Activated naive CD4-positive, alpha-beta T cell treated with Interleukin-2 at 50 U/mL for 16 hours (primary cell): ENCODE measurements around the gene BRINP1.

Experiments
- DNase-seq: peaks from one replicate; pipeline ENCODE4 v3.0.0-alpha.2; 2020

Gene BRINP1

DNA sequence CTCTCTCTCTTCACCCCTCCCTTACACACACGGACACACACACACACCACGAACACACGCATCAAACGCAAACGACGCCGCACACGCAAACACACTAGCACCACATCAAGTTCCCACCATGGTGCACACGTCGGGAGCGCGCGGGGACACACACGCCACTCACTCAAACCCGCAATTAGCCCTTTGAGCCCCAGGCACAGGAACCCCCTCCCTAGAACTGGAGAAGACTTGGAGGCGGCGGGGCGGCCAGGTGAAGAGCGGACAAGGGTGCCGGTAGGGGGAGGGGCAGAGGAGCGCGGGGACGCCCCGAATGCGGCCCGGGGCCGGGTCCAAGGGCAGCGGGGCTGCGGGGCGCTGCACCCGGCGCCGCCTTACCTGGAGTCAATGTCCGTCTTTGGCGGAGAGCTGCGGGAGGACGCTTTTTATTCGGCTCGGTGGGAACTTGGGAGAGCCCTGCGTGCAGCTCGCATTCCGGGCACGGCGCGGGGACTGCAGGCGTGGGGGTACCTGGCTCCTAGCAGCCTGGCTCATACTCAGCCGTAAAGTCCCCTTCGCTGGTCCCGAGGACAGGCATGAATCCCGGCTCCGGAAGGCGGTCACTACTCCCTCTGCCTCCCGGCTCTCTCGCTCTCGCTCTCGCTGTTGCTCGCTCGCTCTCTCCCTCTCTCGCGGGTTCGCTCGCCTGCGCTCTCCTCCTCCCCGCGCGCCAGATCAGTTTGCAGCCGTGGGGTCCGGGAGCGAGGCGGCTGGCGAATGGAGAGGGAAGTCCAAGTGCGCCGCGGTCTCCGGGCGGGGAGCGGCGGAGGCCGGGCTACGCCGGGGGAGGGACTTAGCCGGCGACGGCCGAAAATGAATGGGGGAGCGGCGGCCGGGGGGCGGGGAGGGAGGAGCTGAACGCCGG is at the start of gene BRINP1:
Gene BRINP1 (minus strand): TSS at position 755 of the 901 bp plus-strand sequence. CDS start 56,080 bp downstream, outside the sequence.
- DNase-seq, result no peak

DNA sequence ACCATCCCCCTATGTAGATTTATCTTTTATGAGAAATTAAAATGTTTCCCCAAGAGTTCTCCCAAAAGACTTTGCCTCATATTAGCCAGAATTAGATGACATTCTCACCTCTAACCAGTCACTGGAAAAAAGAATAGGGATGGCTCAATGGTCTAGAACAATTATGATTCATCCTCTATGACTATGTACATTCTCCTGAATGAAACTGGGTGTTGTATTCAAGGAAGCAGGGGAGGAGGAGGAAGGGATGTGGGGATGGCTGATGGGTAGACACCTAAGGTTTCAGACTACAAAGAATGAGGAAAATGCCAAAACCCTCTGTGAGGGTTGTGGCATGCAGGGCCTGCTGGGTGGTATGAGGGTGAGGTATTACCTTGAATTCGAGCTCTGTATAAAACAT is 49.5 kb upstream of the BRINP1 start:
- DNase-seq, result no peak

DNA sequence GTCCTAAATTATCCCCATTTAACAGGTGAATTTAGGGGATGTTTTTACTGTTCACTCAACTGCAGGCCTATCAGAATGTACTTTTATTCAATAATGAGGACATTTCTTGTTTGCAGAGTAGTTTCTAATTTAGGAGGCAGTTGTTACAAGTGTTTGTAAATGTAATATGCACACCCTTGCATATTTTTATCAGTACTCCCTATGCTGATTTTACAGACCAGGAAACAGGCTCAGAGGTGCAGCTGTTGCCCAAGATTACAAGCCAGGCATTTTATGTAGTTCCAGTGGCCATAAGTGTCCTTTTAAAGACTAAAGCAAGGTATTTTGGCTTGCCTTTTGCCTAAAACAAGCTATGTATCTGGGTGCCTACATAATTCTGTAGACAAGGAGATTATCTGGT is 47.6 kb upstream of the BRINP1 start:
- DNase-seq, result no peak

- no peak for DNase-seq
Observed at GRCh38 chr9:119412399-119412798, 43.2 kb upstream of the BRINP1 start.

- DNase-seq, result no peak
Observed at GRCh38 chr9:119409552-119409951, 40.3 kb upstream of the BRINP1 start.

DNA sequence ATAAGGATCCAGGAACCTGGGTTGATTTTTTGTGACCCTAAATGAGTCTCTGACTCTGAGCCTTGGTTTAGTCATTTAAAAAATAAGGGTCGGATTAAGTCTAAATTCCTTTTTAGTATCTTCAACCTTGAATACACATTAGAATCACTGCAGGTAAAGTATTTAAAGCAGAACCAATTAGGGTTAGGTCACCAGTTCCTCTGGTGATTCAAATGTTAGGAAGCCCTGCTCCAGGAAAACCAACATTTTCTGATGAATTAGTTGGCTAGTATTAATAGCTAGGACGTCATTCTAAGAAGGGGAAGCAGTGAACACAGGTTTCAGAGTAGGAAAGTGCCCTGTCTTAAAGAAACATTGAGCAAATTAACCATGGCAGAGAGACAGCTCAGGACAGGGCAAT is 31.4 kb upstream of the BRINP1 start:
- no peak for DNase-seq

DNA sequence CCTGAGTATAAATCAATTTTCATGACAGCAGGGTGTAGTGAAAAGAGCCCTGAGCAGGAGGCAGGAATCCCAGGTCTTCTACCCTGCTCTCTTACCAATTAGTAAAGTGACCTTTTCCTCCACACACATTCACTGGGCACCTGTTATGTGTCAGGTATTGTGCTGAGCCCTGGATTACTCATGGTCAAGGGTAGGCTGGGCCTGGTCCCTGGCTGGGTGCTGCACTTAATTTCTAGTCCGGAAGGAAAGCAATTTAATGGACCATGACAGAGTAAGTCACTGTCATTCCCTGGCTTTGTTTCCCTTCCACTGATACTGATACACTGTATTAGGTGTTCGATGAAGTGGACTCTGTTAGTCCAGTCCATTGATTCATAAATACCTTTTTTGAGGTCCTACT is 29.1 kb upstream of the BRINP1 start:
- DNase-seq, result no peak

GRCh38 chr9:119391878-119392277 is 22.6 kb upstream of the BRINP1 start:
- no peak for DNase-seq

GRCh38 chr9:119375892-119376291 is 6.7 kb upstream of the BRINP1 start:
- no peak for DNase-seq

DNA sequence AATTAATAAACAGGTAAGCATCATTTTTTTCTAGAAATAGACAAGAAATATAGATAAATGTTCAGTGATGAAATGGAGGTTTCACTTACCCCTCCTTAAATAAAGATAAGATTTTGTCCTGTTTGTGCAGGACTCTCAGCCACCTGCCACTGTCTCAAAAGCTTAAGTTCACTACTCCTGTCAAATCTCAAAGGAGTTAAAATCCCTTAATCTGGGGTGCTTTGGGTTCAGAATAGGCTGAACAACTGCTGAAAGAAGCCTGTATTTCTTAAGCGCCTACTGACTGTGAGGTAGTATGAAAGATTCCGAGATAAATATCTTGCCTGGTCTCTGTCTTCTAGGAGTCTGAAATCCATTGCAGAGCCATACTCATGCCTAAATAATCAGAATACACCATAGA is 3.7 kb upstream of the BRINP1 start:
- no peak for DNase-seq

DNA sequence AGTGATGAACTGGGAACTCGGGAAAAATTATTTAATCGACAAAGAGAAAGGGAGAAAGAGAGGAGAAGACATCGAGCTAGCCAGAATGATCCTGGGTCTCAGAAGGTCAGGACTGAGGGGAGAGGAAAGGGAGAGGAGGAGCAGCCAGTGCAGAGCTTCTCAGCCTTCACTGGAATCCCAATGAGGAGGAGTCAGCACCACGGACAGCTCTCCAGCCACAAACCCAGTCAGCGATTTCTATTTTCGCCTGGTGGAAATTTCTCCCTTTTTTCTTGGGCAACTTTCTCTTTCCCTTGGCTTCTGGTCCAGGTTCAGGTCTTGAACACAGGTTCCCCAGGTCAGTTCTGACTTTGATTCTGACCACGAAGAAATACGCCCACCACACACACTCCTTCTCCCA is 1.6 kb upstream of the BRINP1 start:
- no peak for DNase-seq

DNA sequence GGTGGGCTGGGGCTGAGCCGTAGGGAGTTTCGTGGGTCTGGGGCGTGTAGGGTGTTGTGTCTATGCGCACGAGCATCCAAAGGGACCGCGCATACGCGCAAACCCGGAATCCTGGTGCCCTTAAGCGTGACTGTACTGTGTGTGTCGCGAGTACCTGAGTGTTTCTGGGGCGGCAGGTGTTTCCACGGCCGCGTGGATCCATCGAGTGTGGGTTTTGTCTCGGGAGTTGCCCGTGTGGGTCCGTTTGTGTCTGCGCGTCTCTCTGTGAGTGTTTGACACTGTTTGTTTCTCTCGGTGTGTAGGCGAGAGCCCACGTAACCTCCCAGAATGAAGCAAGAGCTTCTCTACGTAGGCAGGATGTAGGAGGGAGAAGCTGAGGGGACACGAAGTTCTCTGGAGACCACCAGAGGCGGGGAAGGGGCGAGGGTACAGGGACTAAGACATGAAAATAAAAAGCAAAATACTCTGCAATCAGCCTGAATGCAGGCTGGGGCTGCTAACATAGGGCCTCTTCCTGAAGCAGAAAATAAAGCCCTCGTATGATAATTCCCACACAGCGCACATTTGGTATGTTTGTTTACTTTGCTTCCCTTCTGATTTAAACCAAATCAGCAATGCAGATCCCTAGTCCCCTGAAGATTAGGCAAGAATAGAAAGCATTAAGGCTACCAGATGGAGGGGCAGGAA is 588 bp upstream of the BRINP1 start:
- no peak for DNase-seq

GRCh38 chr9:119368179-119368578 is 1.1 kb downstream of the BRINP1 start:
- no peak for DNase-seq

DNA sequence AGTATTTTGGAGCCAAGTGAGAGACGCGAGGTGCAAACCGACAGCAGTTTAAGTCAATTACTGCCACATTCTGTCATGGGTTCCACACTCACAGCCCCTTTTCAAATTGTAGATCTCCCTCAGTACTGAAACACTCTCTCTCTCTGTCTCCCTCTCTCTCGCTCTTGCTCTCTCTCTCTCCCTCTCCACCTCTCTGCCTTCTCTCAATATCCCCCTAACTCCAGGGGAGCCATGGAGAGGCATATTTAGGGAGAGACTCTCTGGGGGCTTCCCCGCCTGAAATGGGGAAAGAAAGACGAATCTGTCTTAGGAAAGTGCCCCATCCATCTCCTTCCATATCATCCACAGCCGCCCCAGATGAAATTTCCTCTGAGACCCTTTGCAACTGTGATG is 1.6 kb downstream of the BRINP1 start:
- no peak for DNase-seq

DNA sequence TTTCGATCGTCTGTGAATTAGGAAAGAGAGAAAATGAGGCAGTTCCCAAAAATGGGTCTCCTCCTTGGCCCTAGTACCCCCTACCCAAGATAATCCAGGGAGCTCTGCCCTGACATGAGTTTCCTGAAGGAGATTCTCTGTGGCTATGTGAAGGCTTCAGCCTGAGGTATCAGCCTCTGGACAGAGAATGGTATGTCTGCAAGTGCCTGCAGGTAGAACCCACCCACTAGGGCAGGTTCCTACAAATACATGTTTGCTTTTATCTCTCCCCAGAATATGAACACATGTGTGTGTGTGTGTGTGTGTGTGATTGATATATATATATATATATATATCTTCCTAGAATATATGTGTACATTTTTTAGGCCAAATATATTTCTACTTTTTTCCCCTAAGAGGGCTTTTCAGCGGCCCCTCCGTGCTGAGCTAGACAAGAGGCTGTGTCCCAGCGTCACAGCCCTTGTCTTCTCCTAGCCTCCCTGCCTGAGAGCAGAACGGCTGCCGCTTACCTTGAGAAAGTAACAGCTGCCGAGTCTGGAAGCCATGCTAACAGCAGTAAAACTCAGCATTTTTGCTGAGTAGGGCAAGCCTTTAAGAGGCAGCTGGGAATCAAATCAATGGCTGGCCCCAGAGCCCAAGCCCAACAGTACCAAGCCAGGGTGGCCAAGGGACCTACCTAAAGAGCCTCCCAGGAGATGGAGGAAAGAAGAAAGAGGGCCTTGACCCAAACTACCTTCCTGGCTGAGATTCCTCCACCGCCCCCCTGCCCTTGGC is 2.1 kb downstream of the BRINP1 start:
- no peak for DNase-seq

DNA sequence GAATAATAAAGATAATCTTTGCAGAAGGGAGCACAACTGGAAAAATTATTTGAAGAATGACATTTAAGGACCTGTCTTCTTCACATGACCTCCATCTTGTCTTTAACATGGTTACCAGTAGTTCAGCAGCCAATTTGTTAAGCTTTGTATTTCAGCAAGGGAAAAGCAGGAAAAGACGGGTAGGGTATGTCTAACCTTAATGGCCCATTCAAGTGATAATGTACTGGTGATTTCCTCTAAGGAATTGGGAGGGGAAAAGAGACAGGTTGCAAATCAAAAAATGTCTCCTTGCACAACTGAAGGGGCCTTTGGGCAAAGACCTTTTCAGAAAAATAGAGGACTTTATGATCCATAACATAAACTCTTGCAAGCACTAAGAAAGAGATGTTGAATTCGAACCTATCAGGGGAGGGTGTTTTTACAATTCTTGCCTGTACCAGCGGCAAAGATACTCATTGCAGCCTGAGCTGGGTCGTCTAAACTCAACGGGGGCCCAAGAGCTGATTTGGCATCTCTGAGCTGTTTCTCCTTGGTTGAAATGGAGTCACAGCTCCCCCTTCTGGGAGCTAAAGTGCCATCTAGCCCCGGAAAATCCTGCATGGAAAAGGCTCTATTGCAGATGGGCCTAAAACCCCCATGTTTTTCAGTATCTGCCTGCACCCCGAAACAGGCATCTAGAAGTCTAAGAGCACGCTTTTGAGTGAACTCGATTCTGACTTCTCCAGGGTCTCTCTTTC is 3.8 kb downstream of the BRINP1 start:
- no peak for DNase-seq

DNA sequence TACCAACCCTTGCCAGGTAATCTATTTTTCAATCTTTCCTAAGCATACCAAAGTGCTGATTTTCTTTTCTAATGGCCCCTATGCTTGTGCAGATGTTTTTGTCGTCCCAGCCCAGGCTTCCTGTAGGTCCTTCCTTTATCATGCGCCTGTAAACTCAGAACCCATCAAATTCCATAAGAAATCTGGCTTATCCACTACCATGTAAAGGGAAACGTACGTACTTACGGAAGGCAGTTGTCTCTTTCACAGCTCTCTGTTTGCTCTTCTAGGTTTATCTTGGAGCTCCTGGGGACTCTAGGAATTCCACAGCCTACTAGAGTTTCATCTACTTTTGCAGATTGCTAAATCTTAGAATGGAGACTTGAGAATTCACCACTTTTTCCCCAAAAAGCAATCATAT is 9.0 kb downstream of the BRINP1 start:
- no peak for DNase-seq

DNA sequence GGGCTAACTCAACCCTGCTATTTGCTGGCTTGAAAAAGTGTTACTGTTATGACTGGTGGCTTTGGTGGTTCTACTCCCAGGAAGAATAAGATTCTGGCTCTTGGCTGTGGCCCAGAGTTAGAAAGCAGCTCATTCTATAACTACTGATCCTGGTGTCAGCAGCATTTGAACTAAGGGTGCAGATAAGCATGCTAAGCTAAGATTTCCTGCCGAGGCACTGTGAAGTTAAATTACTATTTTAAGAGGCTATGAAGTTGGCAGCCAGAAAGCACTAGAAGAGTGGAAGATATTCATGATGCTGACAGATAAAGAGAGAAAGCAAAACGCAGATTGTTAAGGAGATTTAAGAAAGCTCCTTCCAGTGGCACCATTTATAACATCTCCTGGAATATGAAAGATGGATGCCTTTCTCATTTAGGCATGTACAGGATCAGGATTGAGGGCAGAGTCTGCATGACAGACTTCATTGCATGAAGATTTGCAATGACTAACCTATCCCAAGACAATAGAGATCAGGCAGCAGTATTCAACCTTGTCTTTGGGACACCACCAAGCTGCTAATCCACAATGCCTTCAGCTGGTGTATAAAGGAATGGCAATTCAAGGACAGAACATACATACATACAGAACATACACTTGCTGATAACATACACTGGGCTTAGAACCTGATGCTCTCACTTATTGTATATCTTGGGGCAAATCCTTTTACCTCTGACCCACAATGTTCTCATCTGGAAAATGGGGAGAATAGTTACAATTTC is 11.7 kb downstream of the BRINP1 start:
- DNase-seq, result no peak

- DNase-seq, result no peak
Observed at GRCh38 chr9:119349351-119349825, 19.8 kb downstream of the BRINP1 start.

DNA sequence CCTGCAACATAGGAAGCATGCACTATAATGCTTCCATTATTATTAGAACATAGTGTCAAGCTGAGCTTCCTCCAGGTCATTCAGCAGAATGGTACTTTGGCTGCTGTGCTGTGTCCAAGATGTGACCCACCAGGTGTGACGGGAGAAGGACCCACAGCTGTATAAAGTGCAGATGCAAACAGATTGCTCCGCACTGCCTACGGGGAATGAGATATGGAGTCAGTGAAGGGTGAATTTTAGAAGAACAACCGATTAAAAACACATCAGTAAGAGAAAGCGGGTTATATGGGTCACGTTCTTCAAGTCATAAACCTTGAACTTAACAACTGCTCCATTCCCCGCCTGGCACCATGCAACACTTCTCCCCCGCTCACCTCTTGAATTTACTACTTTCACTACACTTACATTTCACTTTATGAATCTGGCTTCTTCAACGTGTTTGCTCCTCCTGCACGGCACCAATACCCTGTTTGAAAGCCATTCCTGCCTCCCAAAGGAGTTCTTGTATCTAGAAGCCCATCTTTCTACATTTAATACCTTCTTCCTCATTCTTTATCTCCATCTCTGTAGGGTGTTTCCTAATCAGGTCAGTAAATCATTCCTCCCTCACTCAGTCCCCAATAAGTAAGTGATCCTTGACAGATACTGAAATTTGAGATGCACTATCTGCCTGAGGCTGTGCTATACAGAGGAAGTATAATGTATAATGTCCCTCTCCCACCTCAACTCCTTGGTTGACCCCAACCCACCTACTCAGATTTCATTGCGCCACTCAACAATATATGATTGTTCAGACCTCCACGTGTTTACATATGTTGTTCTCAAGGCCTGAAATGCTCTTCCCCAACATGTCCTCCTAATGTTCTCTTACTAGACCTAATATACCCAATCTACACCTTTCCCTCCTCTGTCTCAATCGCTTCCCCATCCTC is 25.9 kb downstream of the BRINP1 start:
- no peak for DNase-seq

DNA sequence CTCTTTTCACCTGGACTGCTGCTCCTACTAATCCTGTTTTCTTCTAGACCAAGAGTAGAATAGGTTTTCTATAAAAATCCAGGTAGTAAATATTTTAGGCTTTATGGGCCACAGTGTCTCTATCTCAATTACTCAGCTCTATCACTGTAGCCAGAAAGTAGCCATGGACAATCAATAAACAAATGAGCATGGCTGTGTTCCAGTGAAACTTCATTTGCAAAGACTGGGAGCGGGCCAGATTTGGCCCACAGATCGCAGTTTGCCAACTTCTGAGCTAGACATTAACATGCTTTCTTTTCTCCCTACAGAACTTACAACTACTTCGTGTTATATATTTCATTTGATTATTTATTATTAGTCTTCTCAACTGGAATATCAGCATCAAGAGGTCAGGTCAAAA is 30.2 kb downstream of the BRINP1 start:
- no peak for DNase-seq
